HEK293 (cell line): Measurements from ENCODE around the gene SLC17A5.

Experiments
- CTCF ChIP-seq: fragments of 450-650 bp; formaldehyde crosslinking; IDR thresholded peaks from 2 replicates; pipeline ENCODE4 v1.5.1; 2016; ENCODE audit warnings: missing biosample characterization, missing genetic modification characterization
- KLF9 ChIP-seq: fragments of 450-650 bp; formaldehyde crosslinking; IDR thresholded peaks from 2 replicates; pipeline ENCODE4 v1.5.1; 2016; ENCODE audit warnings: missing biosample characterization, missing genetic modification characterization, low read depth
- OVOL3 ChIP-seq: fragments of 450-650 bp; formaldehyde crosslinking; IDR thresholded peaks from 2 replicates; pipeline ENCODE4 v1.5.1; 2016; ENCODE audit warnings: missing biosample characterization, missing genetic modification characterization
- REST ChIP-seq: fragments of 450-650 bp; formaldehyde crosslinking; IDR thresholded peaks from 2 replicates; pipeline ENCODE4 v1.5.1; 2016; ENCODE audit warnings: missing biosample characterization, missing genetic modification characterization
- SCRT1 ChIP-seq: fragments of 450-650 bp; formaldehyde crosslinking; IDR thresholded peaks from 2 replicates; pipeline ENCODE4 v1.5.1; 2016; ENCODE audit warnings: missing biosample characterization, missing genetic modification characterization, borderline replicate concordance
- SETDB1 ChIP-seq: IDR thresholded peaks from one replicate; pipeline ENCODE4 v1.6.1; 2017; ENCODE audit warnings: mild to moderate bottlenecking, low read length, moderate library complexity, mixed read lengths; ENCODE audit not compliant: insufficient read length
- YY1 ChIP-seq: fragments of 450-650 bp; formaldehyde crosslinking; IDR thresholded peaks from 2 replicates; pipeline ENCODE4 v1.5.1; 2018; ENCODE audit warnings: missing biosample characterization, missing genetic modification characterization
- ZBTB20 ChIP-seq: fragments of 450-650 bp; formaldehyde crosslinking; IDR thresholded peaks from 2 replicates; pipeline ENCODE4 v1.5.1; 2016; ENCODE audit warnings: missing biosample characterization, missing genetic modification characterization
- ZNF571 ChIP-seq: fragments of 450-650 bp; formaldehyde crosslinking; IDR thresholded peaks from 2 replicates; pipeline ENCODE4 v1.5.0; 2017; ENCODE audit warnings: missing biosample characterization, missing genetic modification characterization
- ZNF654 ChIP-seq: fragments of 450-650 bp; formaldehyde crosslinking; IDR thresholded peaks from 2 replicates; pipeline ENCODE4 v1.5.1; 2016; ENCODE audit warnings: low read depth, missing biosample characterization, missing genetic modification characterization
- ZNF701 ChIP-seq: fragments of 450-650 bp; formaldehyde crosslinking; IDR thresholded peaks from 2 replicates; pipeline ENCODE4 v1.5.1; 2016; ENCODE audit warnings: missing biosample characterization, missing genetic modification characterization

- TF ChIP-seq ZNF701 (tag by site-specific recombination) (no peak), YY1 (tag by site-specific recombination) (no peak), CTCF (tag by site-specific recombination) (no peak), ZNF654 (tag by site-specific recombination) (no peak), KLF9 (no peak), SETDB1 (no peak), ZNF571 (tag by site-specific recombination) (no peak), OVOL3 (tag by site-specific recombination) (no peak), ZBTB20 (tag by site-specific recombination) (no peak), REST (no peak), SCRT1 (no peak)
These were observed 3.4 kb upstream of the SLC17A5 start for GRCh38 chr6:73657201-73657600.
